Endothelial cell of umbilical vein (primary cell): ENCODE data around the gene ZNF207. TPM values are rescaled to one million over a fixed set of nuclear protein-coding genes. Genes with fewer than 3 reads are reported as not detected.

Experiments
- BruUV-seq: library from RNA; stranded (reverse); fragments of 400-500 nt; replicated peaks from 2 replicates; lab custom pipeline; 2021; lab: Mats Ljungman, UMichigan
- CTCF ChIA-PET: fragments of 300-600, 350-600 bp; sonication (Branson Sonifier 250); formaldehyde crosslinking; loops from one replicate; lab custom pipeline; 2021; ENCODE audit warnings: antibody characterized with exemption, inconsistent platforms; lab: Charles Lee
- POLR2A ChIA-PET: fragments of 300-600, 350-600 bp; sonication (Branson Sonifier 250); formaldehyde crosslinking; loops from one replicate; lab custom pipeline; 2021; ENCODE audit warnings: antibody characterized with exemption, inconsistent platforms; lab: Charles Lee
- DNase-seq: peaks from one replicate; pipeline ENCODE4 v3.0.0-alpha.2; 2011; ENCODE audit warnings: low read depth, low spot score
- FAIRE-seq: peaks from 2 replicates; lab custom pipeline; 2011; peaks lifted over from hg19 to GRCh38; lab: Jason Lieb, UNC
- H2AFZ ChIP-seq: 2 replicates; pipeline ENCODE4 v1.6.0; 2012; ENCODE audit warnings: low read depth, low read length, control low read depth, inconsistent platforms
- H3K27ac ChIP-seq: 2 replicates; pipeline ENCODE4 v1.5.1; 2011; ENCODE audit warnings: low read depth, mild to moderate bottlenecking, control low read depth, low read length, moderate library complexity; ENCODE audit not compliant: insufficient read depth
- H3K27me3 ChIP-seq, 2 experiments: 2 replicates each; pipeline versions ENCODE4 v1.6.0 to v1.6.1; 2011; ENCODE audit warnings: low read length in 2 of 2, mixed read lengths in 1 of 2; ENCODE audit not compliant: control insufficient read depth in 2 of 2, insufficient read depth in 2 of 2
- H3K36me3 ChIP-seq, 2 experiments: 2 replicates in 1 of 2; 3 replicates in 1 of 2; pipeline ENCODE4 v1.5.1; 2011; ENCODE audit warnings: low read length in 2 of 2, mild to moderate bottlenecking in 1 of 2, moderate library complexity in 1 of 2; ENCODE audit not compliant: control insufficient read depth in 2 of 2, insufficient read depth in 2 of 2; ENCODE audit errors: extremely low read depth in 1 of 2
- H3K4me1 ChIP-seq: 3 replicates; pipeline ENCODE4 v1.5.1; 2011; ENCODE audit warnings: mild to moderate bottlenecking, low read length; ENCODE audit not compliant: control insufficient read depth, insufficient read depth; ENCODE audit errors: extremely low read depth
- H3K4me2 ChIP-seq: 2 replicates; pipeline ENCODE4 v1.6.1; 2011; ENCODE audit warnings: low read length, control low read depth, mixed read lengths; ENCODE audit not compliant: insufficient read depth
- H3K4me3 ChIP-seq, 3 experiments: fragments of 200-600 bp in 1 of 3; sonication (generic), shearing (Covaris generic) in 1 of 3; replicated peaks in 1 of 3; 2 replicates each; pipeline ENCODE4 v1.5.1; 2011 to 2016; ENCODE audit warnings: control low read depth in 3 of 3, low read length in 3 of 3, mild to moderate bottlenecking in 2 of 3, inconsistent platforms in 1 of 3, low read depth in 1 of 3, moderate library complexity in 1 of 3; ENCODE audit not compliant: insufficient read depth in 1 of 3
- H3K79me2 ChIP-seq: 2 replicates; pipeline ENCODE4 v1.6.0; 2012; ENCODE audit warnings: low read length, inconsistent platforms; ENCODE audit not compliant: control insufficient read depth, insufficient read depth
- H3K9ac ChIP-seq: replicated peaks from 2 replicates; pipeline ENCODE3; 2011; ENCODE audit warnings: low read length, control low read depth; ENCODE audit not compliant: insufficient read depth; ENCODE audit errors: extremely low read depth
- H3K9me1 ChIP-seq: replicated peaks from 3 replicates; pipeline ENCODE4 v1.6.0; 2011; ENCODE audit warnings: mild to moderate bottlenecking, low read length; ENCODE audit not compliant: control insufficient read depth, insufficient read depth; ENCODE audit errors: extremely low read depth
- H3K9me3 ChIP-seq: replicated peaks from 2 replicates; pipeline ENCODE4 v1.5.1; 2012; ENCODE audit warnings: low read length, inconsistent platforms; ENCODE audit not compliant: control insufficient read depth, insufficient read depth
- H4K20me1 ChIP-seq: replicated peaks from 2 replicates; pipeline ENCODE3; 2011; ENCODE audit warnings: mild to moderate bottlenecking, low read length; ENCODE audit not compliant: control insufficient read depth, insufficient read depth; ENCODE audit errors: extremely low read depth
- FOS ChIP-seq: IDR thresholded peaks from 2 replicates; pipeline ENCODE4 v1.6.1; 2011; ENCODE audit warnings: mild to moderate bottlenecking, low read length, moderate library complexity, borderline replicate concordance; ENCODE audit not compliant: insufficient read depth
- GATA2 ChIP-seq: IDR thresholded peaks from 2 replicates; pipeline ENCODE4 v1.7.0; 2011; ENCODE audit warnings: low read depth, mild to moderate bottlenecking, moderate library complexity, mixed read lengths, low read length; ENCODE audit not compliant: insufficient read length, insufficient read depth
- JUN ChIP-seq: IDR thresholded peaks from 2 replicates; pipeline ENCODE4 v1.6.1; 2011; ENCODE audit warnings: borderline replicate concordance, low read depth; ENCODE audit not compliant: insufficient read length, insufficient read depth
- POLR2A ChIP-seq: IDR thresholded peaks from 2 replicates; pipeline ENCODE4 v1.6.1; 2012; ENCODE audit warnings: low read depth, mild to moderate bottlenecking, control low read depth, low read length
- POLR2AphosphoS5 ChIP-seq: IDR thresholded peaks from 2 replicates; pipeline ENCODE4 v1.6.1; 2012; ENCODE audit warnings: low read depth, mild to moderate bottlenecking, control low read depth, low read length, moderate library complexity; ENCODE audit not compliant: insufficient read depth
- dilution Hi-C: fragments of 300-500 bp; cut with MboI; formaldehyde crosslinking; loops from one replicate; pipeline ENCODE4 v1.15.0; 2019; ENCODE audit warnings: low sequenced_read_pairs; ENCODE audit not compliant: extremely low pct_ligation_motif_present
- intact Hi-C: fragments of 100-400 bp; cut with micrococcal nuclease; formaldehyde crosslinking; loops from one replicate; pipeline ENCODE4 v1.10.0; 2022
- polyA plus RNA-seq, 4 experiments: library from polyadenylated mRNA; depleted of rRNA in 3 of 4; stranded (reverse) in 3 of 4; unstranded in 1 of 4; fragments of >200 nt; gene quantifications; 2 replicates each; pipeline versions ENCODE4 v1.2.1 to v1.2.3, GENCODE V29; 2011 to 2012; ENCODE audit warnings: missing spikeins in 1 of 4
- total RNA-seq: library from RNA; stranded (reverse); gene quantifications from 2 replicates; pipeline ENCODE4 v1.2.3, GENCODE V29; 2021
- TF ChIP-seq, protein P1 (sequence below), 2 donors: IDR thresholded peaks; 1 replicate in 1 of 2; 2 replicates in 1 of 2; pipeline ENCODE4 v1.5.1; 2011; ENCODE audit warnings: low read length in 2 of 2, mild to moderate bottlenecking in 2 of 2, moderate library complexity in 2 of 2, control low read depth in 1 of 2, inconsistent platforms in 1 of 2, low read depth in 1 of 2; ENCODE audit not compliant: insufficient read depth in 1 of 2; ENCODE audit errors: extremely low read depth in 1 of 2
- TF ChIP-seq, protein P2 (sequence below): IDR thresholded peaks from 2 replicates; pipeline ENCODE4 v1.6.1; 2011; ENCODE audit not compliant: insufficient read depth, insufficient read length

The ZNF207 gene
- total and polyA plus RNA-seq, 2 donors (not counting 3 experiments of a cell fraction or from before 2014, with no cell fraction given), result 206 to 231 TPM

GRCh38 chr17:32341857-32342602 lies 7.9 kb upstream of the ZNF207 start, which contains the start of gene C17orf75:
C17orf75 (minus strand) TSS chr17:32342173; CDS start chr17:32342139, 34 bp downstream.
- no peak for FAIRE-seq
- H3K4me1 ChIP-seq, result peaks cover 11% of the 10 kb centered on the region

More at GRCh38 chr17:32341857-32342602, 7.9 kb upstream of the ZNF207 start, which contains the start of gene C17orf75:
- POLR2A ChIA-PET, result no interaction called here
- Histone ChIP-seq H3K9ac (peak within 1 kb of the TSS; percentile 84), H3K36me3 (peaks cover 3% of the 10 kb centered on the region in 2 experiments), H3K4me2 (peak within 1 kb of the TSS; percentile 89), H2AFZ (peak within 1 kb of the TSS; percentile 88), H3K27ac (peak within 1 kb of the TSS; percentile 39), H3K4me3 (peak within 1 kb of the TSS; percentile 34 to 71 (median 58)), H4K20me1 (no peaks in the 10 kb centered on the region), H3K79me2 (no peaks in the 10 kb centered on the region), H3K9me1 (no peaks in the 10 kb centered on the region), H3K9me3 (no peaks in the 10 kb centered on the region), H3K27me3 (no peaks in the 10 kb centered on the region)
- TSS peak; percentile 33 for BruUV-seq
- DNase-seq, result peak; percentile 73
- dilution Hi-C loops (no loop called here), intact Hi-C loops (no loop called here)
- CTCF ChIA-PET, result interaction anchor here (1.2 to 2.0 kb wide), 4 partner anchors 10 to 102 kb away, joined by 3 to 6 read pairs (median 5); partner anchors contain the start of gene PSMD11
- TF ChIP-seq GATA2 (no peak), JUN (no peak), POLR2A (peak; percentile 80), POLR2AphosphoS5 (peak; percentile 71), FOS (no peak)
- TF ChIP-seq, protein P1, sequence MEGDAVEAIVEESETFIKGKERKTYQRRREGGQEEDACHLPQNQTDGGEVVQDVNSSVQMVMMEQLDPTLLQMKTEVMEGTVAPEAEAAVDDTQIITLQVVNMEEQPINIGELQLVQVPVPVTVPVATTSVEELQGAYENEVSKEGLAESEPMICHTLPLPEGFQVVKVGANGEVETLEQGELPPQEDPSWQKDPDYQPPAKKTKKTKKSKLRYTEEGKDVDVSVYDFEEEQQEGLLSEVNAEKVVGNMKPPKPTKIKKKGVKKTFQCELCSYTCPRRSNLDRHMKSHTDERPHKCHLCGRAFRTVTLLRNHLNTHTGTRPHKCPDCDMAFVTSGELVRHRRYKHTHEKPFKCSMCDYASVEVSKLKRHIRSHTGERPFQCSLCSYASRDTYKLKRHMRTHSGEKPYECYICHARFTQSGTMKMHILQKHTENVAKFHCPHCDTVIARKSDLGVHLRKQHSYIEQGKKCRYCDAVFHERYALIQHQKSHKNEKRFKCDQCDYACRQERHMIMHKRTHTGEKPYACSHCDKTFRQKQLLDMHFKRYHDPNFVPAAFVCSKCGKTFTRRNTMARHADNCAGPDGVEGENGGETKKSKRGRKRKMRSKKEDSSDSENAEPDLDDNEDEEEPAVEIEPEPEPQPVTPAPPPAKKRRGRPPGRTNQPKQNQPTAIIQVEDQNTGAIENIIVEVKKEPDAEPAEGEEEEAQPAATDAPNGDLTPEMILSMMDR (IDR thresholded peaks at IDR 0.05; ENCODE audit: extremely low read depth in 1 of 2, insufficient read depth in 1 of 2, low read depth in 1 of 2, low read length in 2 of 2), result no peak
- TF ChIP-seq, protein P2, sequence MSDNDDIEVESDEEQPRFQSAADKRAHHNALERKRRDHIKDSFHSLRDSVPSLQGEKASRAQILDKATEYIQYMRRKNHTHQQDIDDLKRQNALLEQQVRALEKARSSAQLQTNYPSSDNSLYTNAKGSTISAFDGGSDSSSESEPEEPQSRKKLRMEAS, result no peak
